WTC11 (cell line): ENCODE results near the gene HDDC3.

ENCODE experiments used
- CREB1 ChIP-seq: sonication (generic); formaldehyde crosslinking; IDR thresholded peaks from 2 replicates; pipeline ENCODE4 v1.8.0; 2023; ENCODE audit warnings: mild to moderate bottlenecking, missing genetic modification reagents
- ESRRA ChIP-seq: sonication (generic); formaldehyde crosslinking; IDR thresholded peaks from 2 replicates; pipeline ENCODE4 v1.8.1; 2022; ENCODE audit warnings: mild to moderate bottlenecking, missing genetic modification reagents, borderline replicate concordance
- ETV6 ChIP-seq: sonication (generic); formaldehyde crosslinking; IDR thresholded peaks from 2 replicates; pipeline ENCODE4 v1.8.1; 2022; ENCODE audit warnings: mild to moderate bottlenecking, missing genetic modification reagents
- FOXK1 ChIP-seq: sonication (generic); formaldehyde crosslinking; IDR thresholded peaks from 2 replicates; pipeline ENCODE4 v1.8.0; 2022; ENCODE audit warnings: mild to moderate bottlenecking, moderate library complexity, missing genetic modification reagents
- GABPB1 ChIP-seq: sonication (generic); formaldehyde crosslinking; IDR thresholded peaks from 2 replicates; pipeline ENCODE4 v1.8.1; 2023; ENCODE audit warnings: mild to moderate bottlenecking, missing genetic modification reagents
- HMGA2 ChIP-seq: fragments of 250-450 bp; sonication (Bioruptor Pico); IDR thresholded peaks from 2 replicates; pipeline ENCODE4 v1.4.0; 2021; ENCODE audit warnings: mild to moderate bottlenecking, moderate library complexity
- NFYB ChIP-seq: sonication (generic); formaldehyde crosslinking; conservative IDR thresholded peaks from 2 replicates; pipeline ENCODE4 v1.8.0; 2022; ENCODE audit warnings: low read depth, missing genetic modification reagents
- NR2C2 ChIP-seq: sonication (generic); formaldehyde crosslinking; IDR thresholded peaks from 2 replicates; pipeline ENCODE4 v1.8.0; 2022; ENCODE audit warnings: mild to moderate bottlenecking, missing genetic modification reagents
- TP53 ChIP-seq: sonication (generic); formaldehyde crosslinking; IDR thresholded peaks from 2 replicates; pipeline ENCODE4 v1.8.1; 2023; ENCODE audit warnings: mild to moderate bottlenecking, missing genetic modification reagents
- ZNF138 ChIP-seq: sonication (generic); formaldehyde crosslinking; conservative IDR thresholded peaks from 2 replicates; pipeline ENCODE4 v1.8.1; 2022; ENCODE audit warnings: mild to moderate bottlenecking, moderate library complexity, missing genetic modification reagents
- TF ChIP-seq, protein P1 (sequence below): fragments of 200-600 bp; IDR thresholded peaks from 2 replicates; pipeline ENCODE4 v1.8.0; 2022; ENCODE audit warnings: antibody characterized with exemption
- TF ChIP-seq, protein P2 (sequence below): sonication (generic); formaldehyde crosslinking; IDR thresholded peaks from 2 replicates; pipeline ENCODE4 v1.8.0; 2023; ENCODE audit warnings: missing genetic modification reagents, mild to moderate bottlenecking, borderline replicate concordance
- TF ChIP-seq, protein P3 (sequence below): sonication (generic); formaldehyde crosslinking; IDR thresholded peaks from 2 replicates; pipeline ENCODE4 v1.8.0; 2023; ENCODE audit warnings: missing genetic modification reagents
- TF ChIP-seq, protein P4 (sequence below): sonication (generic); formaldehyde crosslinking; IDR thresholded peaks from 2 replicates; pipeline ENCODE4 v1.8.1; 2023; ENCODE audit warnings: mild to moderate bottlenecking, moderate library complexity, missing genetic modification reagents

DNA sequence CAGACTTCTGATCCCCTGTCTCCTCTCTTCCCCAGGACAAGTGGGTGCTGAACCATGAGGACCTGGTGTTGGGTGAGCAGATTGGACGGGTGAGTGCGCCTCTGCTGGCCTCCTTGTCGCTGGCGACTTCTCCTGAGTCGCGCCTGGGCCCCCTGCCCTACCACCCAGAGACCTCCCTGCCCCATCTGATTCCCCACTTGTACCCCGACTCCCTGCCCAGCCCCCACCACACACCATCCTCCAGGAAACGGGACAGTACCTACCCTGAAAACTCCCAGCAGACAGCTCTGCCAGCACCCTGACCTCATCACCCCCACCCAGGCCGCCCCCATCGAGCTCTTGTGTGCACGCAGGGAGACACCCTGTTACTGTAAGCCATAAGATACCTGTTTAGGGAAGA is 40.3 kb downstream of the HDDC3 start:
- TF ChIP-seq, protein P1, sequence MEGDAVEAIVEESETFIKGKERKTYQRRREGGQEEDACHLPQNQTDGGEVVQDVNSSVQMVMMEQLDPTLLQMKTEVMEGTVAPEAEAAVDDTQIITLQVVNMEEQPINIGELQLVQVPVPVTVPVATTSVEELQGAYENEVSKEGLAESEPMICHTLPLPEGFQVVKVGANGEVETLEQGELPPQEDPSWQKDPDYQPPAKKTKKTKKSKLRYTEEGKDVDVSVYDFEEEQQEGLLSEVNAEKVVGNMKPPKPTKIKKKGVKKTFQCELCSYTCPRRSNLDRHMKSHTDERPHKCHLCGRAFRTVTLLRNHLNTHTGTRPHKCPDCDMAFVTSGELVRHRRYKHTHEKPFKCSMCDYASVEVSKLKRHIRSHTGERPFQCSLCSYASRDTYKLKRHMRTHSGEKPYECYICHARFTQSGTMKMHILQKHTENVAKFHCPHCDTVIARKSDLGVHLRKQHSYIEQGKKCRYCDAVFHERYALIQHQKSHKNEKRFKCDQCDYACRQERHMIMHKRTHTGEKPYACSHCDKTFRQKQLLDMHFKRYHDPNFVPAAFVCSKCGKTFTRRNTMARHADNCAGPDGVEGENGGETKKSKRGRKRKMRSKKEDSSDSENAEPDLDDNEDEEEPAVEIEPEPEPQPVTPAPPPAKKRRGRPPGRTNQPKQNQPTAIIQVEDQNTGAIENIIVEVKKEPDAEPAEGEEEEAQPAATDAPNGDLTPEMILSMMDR = no peak
- no peak for TF ChIP-seq CREB1 (CRISPR knock-in tag)
- no peak for TF ChIP-seq NR2C2 (CRISPR knock-in tag)
- TF ChIP-seq, protein P2, sequence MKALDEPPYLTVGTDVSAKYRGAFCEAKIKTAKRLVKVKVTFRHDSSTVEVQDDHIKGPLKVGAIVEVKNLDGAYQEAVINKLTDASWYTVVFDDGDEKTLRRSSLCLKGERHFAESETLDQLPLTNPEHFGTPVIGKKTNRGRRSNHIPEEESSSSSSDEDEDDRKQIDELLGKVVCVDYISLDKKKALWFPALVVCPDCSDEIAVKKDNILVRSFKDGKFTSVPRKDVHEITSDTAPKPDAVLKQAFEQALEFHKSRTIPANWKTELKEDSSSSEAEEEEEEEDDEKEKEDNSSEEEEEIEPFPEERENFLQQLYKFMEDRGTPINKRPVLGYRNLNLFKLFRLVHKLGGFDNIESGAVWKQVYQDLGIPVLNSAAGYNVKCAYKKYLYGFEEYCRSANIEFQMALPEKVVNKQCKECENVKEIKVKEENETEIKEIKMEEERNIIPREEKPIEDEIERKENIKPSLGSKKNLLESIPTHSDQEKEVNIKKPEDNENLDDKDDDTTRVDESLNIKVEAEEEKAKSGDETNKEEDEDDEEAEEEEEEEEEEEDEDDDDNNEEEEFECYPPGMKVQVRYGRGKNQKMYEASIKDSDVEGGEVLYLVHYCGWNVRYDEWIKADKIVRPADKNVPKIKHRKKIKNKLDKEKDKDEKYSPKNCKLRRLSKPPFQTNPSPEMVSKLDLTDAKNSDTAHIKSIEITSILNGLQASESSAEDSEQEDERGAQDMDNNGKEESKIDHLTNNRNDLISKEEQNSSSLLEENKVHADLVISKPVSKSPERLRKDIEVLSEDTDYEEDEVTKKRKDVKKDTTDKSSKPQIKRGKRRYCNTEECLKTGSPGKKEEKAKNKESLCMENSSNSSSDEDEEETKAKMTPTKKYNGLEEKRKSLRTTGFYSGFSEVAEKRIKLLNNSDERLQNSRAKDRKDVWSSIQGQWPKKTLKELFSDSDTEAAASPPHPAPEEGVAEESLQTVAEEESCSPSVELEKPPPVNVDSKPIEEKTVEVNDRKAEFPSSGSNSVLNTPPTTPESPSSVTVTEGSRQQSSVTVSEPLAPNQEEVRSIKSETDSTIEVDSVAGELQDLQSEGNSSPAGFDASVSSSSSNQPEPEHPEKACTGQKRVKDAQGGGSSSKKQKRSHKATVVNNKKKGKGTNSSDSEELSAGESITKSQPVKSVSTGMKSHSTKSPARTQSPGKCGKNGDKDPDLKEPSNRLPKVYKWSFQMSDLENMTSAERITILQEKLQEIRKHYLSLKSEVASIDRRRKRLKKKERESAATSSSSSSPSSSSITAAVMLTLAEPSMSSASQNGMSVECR = no peak
- TF ChIP-seq GABPB1 (CRISPR knock-in tag) = no peak
- no peak for TF ChIP-seq TP53 (CRISPR knock-in tag)
- TF ChIP-seq NFYB (CRISPR knock-in tag) = no peak
- TF ChIP-seq, protein P3, sequence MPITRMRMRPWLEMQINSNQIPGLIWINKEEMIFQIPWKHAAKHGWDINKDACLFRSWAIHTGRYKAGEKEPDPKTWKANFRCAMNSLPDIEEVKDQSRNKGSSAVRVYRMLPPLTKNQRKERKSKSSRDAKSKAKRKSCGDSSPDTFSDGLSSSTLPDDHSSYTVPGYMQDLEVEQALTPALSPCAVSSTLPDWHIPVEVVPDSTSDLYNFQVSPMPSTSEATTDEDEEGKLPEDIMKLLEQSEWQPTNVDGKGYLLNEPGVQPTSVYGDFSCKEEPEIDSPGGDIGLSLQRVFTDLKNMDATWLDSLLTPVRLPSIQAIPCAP = no peak
- no peak for TF ChIP-seq FOXK1
- TF ChIP-seq ZNF138 (CRISPR knock-in tag) = no peak
- no peak for TF ChIP-seq ETV6 (CRISPR knock-in tag)
- TF ChIP-seq HMGA2 (CRISPR knock-in tag) = no peak
- TF ChIP-seq ESRRA (CRISPR knock-in tag) = no peak
- TF ChIP-seq, protein P4, sequence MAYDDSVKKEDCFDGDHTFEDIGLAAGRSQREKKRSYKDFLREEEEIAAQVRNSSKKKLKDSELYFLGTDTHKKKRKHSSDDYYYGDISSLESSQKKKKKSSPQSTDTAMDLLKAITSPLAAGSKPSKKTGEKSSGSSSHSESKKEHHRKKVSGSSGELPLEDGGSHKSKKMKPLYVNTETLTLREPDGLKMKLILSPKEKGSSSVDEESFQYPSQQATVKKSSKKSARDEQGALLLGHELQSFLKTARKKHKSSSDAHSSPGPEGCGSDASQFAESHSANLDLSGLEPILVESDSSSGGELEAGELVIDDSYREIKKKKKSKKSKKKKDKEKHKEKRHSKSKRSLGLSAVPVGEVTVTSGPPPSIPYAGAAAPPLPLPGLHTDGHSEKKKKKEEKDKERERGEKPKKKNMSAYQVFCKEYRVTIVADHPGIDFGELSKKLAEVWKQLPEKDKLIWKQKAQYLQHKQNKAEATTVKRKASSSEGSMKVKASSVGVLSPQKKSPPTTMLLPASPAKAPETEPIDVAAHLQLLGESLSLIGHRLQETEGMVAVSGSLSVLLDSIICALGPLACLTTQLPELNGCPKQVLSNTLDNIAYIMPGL (CRISPR knock-in tag) = no peak
